C4-2B (cell line): ENCODE measurements around the gene ELAC2.
A peak's percentile ranks its signal among the peaks of the same experiment; 100 is the strongest.

ENCODE experiments used
- H3K27ac ChIP-seq: fragments of 450-650 bp; 2 replicates; pipeline ENCODE4 v1.5.1; 2017
- CTCF ChIP-seq: fragments of 450-650 bp; conservative IDR thresholded peaks from 2 replicates; pipeline ENCODE4 v1.5.1; 2017; ENCODE audit warnings: mild to moderate bottlenecking
- ZFX ChIP-seq: fragments of 450-650 bp; IDR thresholded peaks from 2 replicates; pipeline ENCODE4 v1.6.1; 2017

ELAC2 gene

GRCh38 chr17:13030056-13030455 is 12.2 kb upstream of the ELAC2 start:
- no peak overlapping the region for H3K27ac ChIP-seq
- TF ChIP-seq ZFX, result no peak

GRCh38 chr17:13029340-13029739 is 11.5 kb upstream of the ELAC2 start:
- no peak for TF ChIP-seq ZFX
- no peak for TF ChIP-seq CTCF
- no peak overlapping the region for H3K27ac ChIP-seq

- TF ChIP-seq CTCF, result no peak
- no peak for TF ChIP-seq ZFX
- no peak overlapping the region for H3K27ac ChIP-seq
These were observed 9.4 kb upstream of the ELAC2 start for GRCh38 chr17:13027246-13027645.

GRCh38 chr17:13025687-13026086 is 7.9 kb upstream of the ELAC2 start:
- H3K27ac ChIP-seq, result no peak overlapping the region
- TF ChIP-seq CTCF, result no peak
- TF ChIP-seq ZFX, result no peak

GRCh38 chr17:13025258-13025627 is 7.4 kb upstream of the ELAC2 start:
- no peak overlapping the region for H3K27ac ChIP-seq
- TF ChIP-seq ZFX (no peak), CTCF (no peak)

- no peak overlapping the region for H3K27ac ChIP-seq
- TF ChIP-seq CTCF (peak; percentile 100), ZFX (no peak)
These were observed 6.9 kb upstream of the ELAC2 start for GRCh38 chr17:13024526-13025257.

GRCh38 chr17:13024016-13024415 is 6.2 kb upstream of the ELAC2 start:
- TF ChIP-seq ZFX (no peak), CTCF (0 out of 2 replicates have a peak, but pooled peaks have one; percentile 41)
- H3K27ac ChIP-seq, result no peak overlapping the region
